Measurements from ENCODE around the gene RBM42. TPM values are rescaled to one million over a fixed set of nuclear protein-coding genes. Genes with fewer than 3 reads are reported as not detected.
"Not testable (repeated sequence)": the region's sequence is repeated elsewhere in the genome, so short reads cannot be mapped to it uniquely, and the experiment has no call there.

The RBM42 gene
- total RNA-seq, 2 experiments from 2014 or later: 87.5 to 94.4 TPM

GRCh38 chr19:35654828-35655227 is 26.0 kb downstream of the RBM42 start:
- CTCF ChIA-PET: interaction anchor here (0.6 kb wide), 1 partner anchor 611 kb away, joined by 4 read pairs; no protein-coding TSS in a partner anchor

GRCh38 chr19:35655600-35655999 is 26.8 kb downstream of the RBM42 start:
- intact Hi-C loops (cut with DNase I, micrococcal nuclease): no loop called here
- Mint-ChIP-seq H3K36me3 (ENCODE audit: low read depth) (peaks cover 52% of the 10 kb centered on the region), H3K27me3 (no peaks in the 10 kb centered on the region), H3K9me3 (ENCODE audit: low read depth) (no peaks in the 10 kb centered on the region), H3K27ac (peak overlapping the region; percentile 0), H3K4me3 (no peak overlapping the region), H3K4me1 (peaks cover 12% of the 10 kb centered on the region)
- ATAC-seq: no peak
- no peak for DNase-seq
- CTCF ChIA-PET: interaction anchor here (0.6 kb wide), 1 partner anchor 194 kb away, joined by 3 read pairs; no protein-coding TSS in a partner anchor
- POLR2A ChIA-PET: no interaction called here

More at GRCh38 chr19:35654828-35655227, 26.0 kb downstream of the RBM42 start:
- H3K4me3 Mint-ChIP-seq; H3K27ac Mint-ChIP-seq; ATAC-seq; H3K27me3 Mint-ChIP-seq; POLR2A ChIA-PET; H3K9me3 Mint-ChIP-seq (ENCODE audit: low read depth); DNase-seq; intact Hi-C loops (cut with DNase I, micrococcal nuclease): not testable (repeated sequence)
- Mint-ChIP-seq H3K4me1 (peaks cover 18% of the 10 kb centered on the region), H3K36me3 (ENCODE audit: low read depth) (peaks cover 52% of the 10 kb centered on the region)

- H3K4me3 Mint-ChIP-seq: no peak overlapping the region
- POLR2A ChIA-PET: interaction anchor here (0.6 kb wide), 1 partner anchor 16 kb away, joined by 3 read pairs; no protein-coding TSS in a partner anchor
These were observed 27.9 kb downstream of the RBM42 start for GRCh38 chr19:35656700-35657099.

GRCh38 chr19:35657904-35658700 is 29.3 kb downstream of the RBM42 start:
- CTCF ChIA-PET: interaction anchor here (0.8 to 1.9 kb wide), 4 partner anchors 10 to 374 kb away, joined by 3 to 5 read pairs (median 4); partner anchors contain the start of gene COX6B1
- ATAC-seq: peak; percentile 53

More at GRCh38 chr19:35656700-35657099, 27.9 kb downstream of the RBM42 start:
- DNase-seq: no peak
- no peak for ATAC-seq
- CTCF ChIA-PET: interaction anchor here (1.6 kb wide), 1 partner anchor 17 kb away, joined by 3 read pairs; no protein-coding TSS in a partner anchor
- no peak overlapping the region for H3K27ac Mint-ChIP-seq
- H3K9me3 Mint-ChIP-seq (ENCODE audit: low read depth): no peaks in the 10 kb centered on the region
- peaks cover 50% of the 10 kb centered on the region for H3K36me3 Mint-ChIP-seq (ENCODE audit: low read depth)
- H3K4me1 Mint-ChIP-seq: peaks cover 4% of the 10 kb centered on the region
- intact Hi-C loops (cut with DNase I, micrococcal nuclease): no loop called here
- no peaks in the 10 kb centered on the region for H3K27me3 Mint-ChIP-seq

GRCh38 chr19:35661995-35662340 is 33.1 kb downstream of the RBM42 start:
- CTCF ChIA-PET: no interaction called here
- DNase-seq (no peak), ATAC-seq (no peak)
- Mint-ChIP-seq H3K4me1 (no peaks in the 10 kb centered on the region), H3K9me3 (ENCODE audit: low read depth) (no peaks in the 10 kb centered on the region), H3K36me3 (ENCODE audit: low read depth) (peaks cover 41% of the 10 kb centered on the region), H3K4me3 (no peak overlapping the region), H3K27me3 (no peaks in the 10 kb centered on the region), H3K27ac (no peak overlapping the region)
- POLR2A ChIA-PET: no interaction called here
- intact Hi-C loops (cut with DNase I, micrococcal nuclease): loop anchor here in 1 of 2 experiments (2.0 kb wide), 1 partner anchor 17 kb away; no protein-coding TSS in a partner anchor

More at GRCh38 chr19:35657904-35658700, 29.3 kb downstream of the RBM42 start:
- Mint-ChIP-seq H3K4me3 (no peak overlapping the region), H3K27me3 (no peaks in the 10 kb centered on the region), H3K36me3 (ENCODE audit: low read depth) (peaks cover 56% of the 10 kb centered on the region), H3K4me1 (peaks cover 2% of the 10 kb centered on the region), H3K9me3 (ENCODE audit: low read depth) (no peaks in the 10 kb centered on the region), H3K27ac (no peak overlapping the region)
- POLR2A ChIA-PET: interaction anchor here (0.6 kb wide), 1 partner anchor 18 kb away, joined by 4 read pairs; no protein-coding TSS in a partner anchor
- intact Hi-C loops (cut with DNase I, micrococcal nuclease): no loop called here
- DNase-seq: peak; percentile 33

GRCh38 chr19:35663981-35664380 is 35.1 kb downstream of the RBM42 start:
- Mint-ChIP-seq H3K27me3 (no peaks in the 10 kb centered on the region), H3K4me1 (no peaks in the 10 kb centered on the region), H3K9me3 (ENCODE audit: low read depth) (no peaks in the 10 kb centered on the region), H3K36me3 (ENCODE audit: low read depth) (peaks cover 28% of the 10 kb centered on the region), H3K4me3 (no peak overlapping the region), H3K27ac (no peak overlapping the region)
- no peak for ATAC-seq
- intact Hi-C loops (cut with DNase I, micrococcal nuclease): loop anchor here in 1 of 2 experiments (2.0 kb wide), 1 partner anchor 15 kb away; no protein-coding TSS in a partner anchor
- POLR2A ChIA-PET: no interaction called here
- CTCF ChIA-PET: interaction anchor here (0.7 kb wide), 1 partner anchor 539 kb away, joined by 3 read pairs; no protein-coding TSS in a partner anchor
- no peak for DNase-seq

GRCh38 chr19:35665157-35665556 is 36.3 kb downstream of the RBM42 start:
- Mint-ChIP-seq H3K9me3 (ENCODE audit: low read depth) (no peaks in the 10 kb centered on the region), H3K36me3 (ENCODE audit: low read depth) (peaks cover 21% of the 10 kb centered on the region), H3K27ac (peak overlapping the region; percentile 60), H3K27me3 (peaks cover 6% of the 10 kb centered on the region), H3K4me3 (no peak overlapping the region), H3K4me1 (no peaks in the 10 kb centered on the region)
- ChIA-PET CTCF (no interaction called here), POLR2A (no interaction called here)
- intact Hi-C loops (cut with DNase I, micrococcal nuclease): no loop called here
- no peak for DNase-seq
- no peak for ATAC-seq

- ChIA-PET POLR2A (no interaction called here), CTCF (no interaction called here)
- intact Hi-C loops (cut with DNase I, micrococcal nuclease): no loop called here
- no peak overlapping the region for H3K4me3 Mint-ChIP-seq
- peak overlapping the region; percentile 60 for H3K27ac Mint-ChIP-seq
- peaks cover 21% of the 10 kb centered on the region for H3K36me3 Mint-ChIP-seq (ENCODE audit: low read depth)
- ATAC-seq (no peak), DNase-seq (no peak)
- peaks cover 7% of the 10 kb centered on the region for H3K27me3 Mint-ChIP-seq
- no peaks in the 10 kb centered on the region for H3K9me3 Mint-ChIP-seq (ENCODE audit: low read depth)
- no peaks in the 10 kb centered on the region for H3K4me1 Mint-ChIP-seq
These were observed 36.8 kb downstream of the RBM42 start for GRCh38 chr19:35665604-35666003.

- CTCF ChIA-PET: interaction anchor here (0.5 to 1.2 kb wide), 3 partner anchors 11 to 23 kb away, joined by 3 to 4 read pairs (median 3); no protein-coding TSS in a partner anchor
- DNase-seq (no peak), ATAC-seq (no peak)
- no peaks in the 10 kb centered on the region for H3K9me3 Mint-ChIP-seq (ENCODE audit: low read depth)
- POLR2A ChIA-PET: no interaction called here
- H3K36me3 Mint-ChIP-seq (ENCODE audit: low read depth): peaks cover 17% of the 10 kb centered on the region
- peaks cover 8% of the 10 kb centered on the region for H3K27me3 Mint-ChIP-seq
- peak within 1 kb of the TSS; percentile 60 for H3K27ac Mint-ChIP-seq
- intact Hi-C loops (cut with DNase I, micrococcal nuclease): no loop called here
- no peaks in the 10 kb centered on the region for H3K4me1 Mint-ChIP-seq
- H3K4me3 Mint-ChIP-seq: no peak within 1 kb of the TSS
These were observed 37.5 kb downstream of the RBM42 start, which contains the start of gene UPK1A for GRCh38 chr19:35666251-35666913. TSS of gene UPK1A (plus strand) at chr19:35666517. CDS start at chr19:35666813, 296 bp downstream.

- intact Hi-C loops (cut with DNase I, micrococcal nuclease): no loop called here
- H3K36me3 Mint-ChIP-seq (ENCODE audit: low read depth): peaks cover 2% of the 10 kb centered on the region
- H3K27me3 Mint-ChIP-seq: peaks cover 21% of the 10 kb centered on the region
- ChIA-PET POLR2A (no interaction called here), CTCF (no interaction called here)
- H3K4me3 Mint-ChIP-seq: no peak overlapping the region
- DNase-seq (no peak), ATAC-seq (no peak)
- no peaks in the 10 kb centered on the region for H3K9me3 Mint-ChIP-seq (ENCODE audit: low read depth)
- H3K27ac Mint-ChIP-seq: no peak overlapping the region
- H3K4me1 Mint-ChIP-seq: peaks cover 9% of the 10 kb centered on the region
These were observed 40.7 kb downstream of the RBM42 start for GRCh38 chr19:35669566-35669965.

- POLR2A ChIA-PET: no interaction called here
- CTCF ChIA-PET: no interaction called here
These were observed 41.1 kb downstream of the RBM42 start for GRCh38 chr19:35669974-35670373.

More at GRCh38 chr19:35669974-35670373, 41.1 kb downstream of the RBM42 start:
- intact Hi-C loops (cut with DNase I, micrococcal nuclease): no loop called here
- Mint-ChIP-seq H3K27ac (no peak overlapping the region), H3K36me3 (ENCODE audit: low read depth) (peaks cover 2% of the 10 kb centered on the region), H3K27me3 (peaks cover 21% of the 10 kb centered on the region), H3K9me3 (ENCODE audit: low read depth) (no peaks in the 10 kb centered on the region), H3K4me1 (peaks cover 9% of the 10 kb centered on the region), H3K4me3 (no peak overlapping the region)
- no peak for DNase-seq
- no peak for ATAC-seq

Measured in activated CD4-positive, alpha-beta T cell treated with anti-CD3 and anti-CD28 coated beads for 36 hours (primary cell).